Lower leg skin (tissue), 3 donors: ENCODE data around the gene LACRT.

Experiments
- POLR2A ChIP-seq, 2 donors: fragments of 450-650 bp; IDR thresholded peaks; one replicate each; pipeline ENCODE4 v1.6.1; 2016 to 2017; ENCODE audit warnings: antibody characterized with exemption in 2 of 2, mild to moderate bottlenecking in 1 of 2, moderate library complexity in 1 of 2
- TF ChIP-seq, protein P1 (sequence below), 3 donors: fragments of 450-650 bp; IDR thresholded peaks; one replicate each; pipeline ENCODE4 v1.5.1; 2016; ENCODE audit warnings: antibody characterized with exemption in 3 of 3, mild to moderate bottlenecking in 3 of 3, moderate library complexity in 2 of 3

DNA sequence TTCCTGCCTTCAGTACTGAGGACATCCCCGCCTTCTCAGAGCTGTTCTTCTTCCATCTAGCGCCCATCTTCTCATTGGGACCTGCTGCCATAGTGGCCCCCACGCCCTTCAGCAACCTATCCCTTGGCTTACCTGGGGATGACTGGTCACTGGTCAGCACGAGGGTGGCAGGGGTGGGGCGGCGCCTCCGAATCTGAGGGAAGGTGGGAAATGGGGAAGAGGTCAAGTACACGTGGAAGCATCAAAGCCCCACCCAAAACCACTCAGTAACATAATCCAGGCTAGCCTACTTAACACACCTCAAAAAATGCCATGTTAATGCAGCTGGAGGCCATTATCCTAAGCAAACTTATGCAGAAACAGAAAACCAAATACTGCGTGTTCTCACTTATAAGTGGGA lies 50.6 kb downstream of the LACRT start:
- TF ChIP-seq, protein P1, sequence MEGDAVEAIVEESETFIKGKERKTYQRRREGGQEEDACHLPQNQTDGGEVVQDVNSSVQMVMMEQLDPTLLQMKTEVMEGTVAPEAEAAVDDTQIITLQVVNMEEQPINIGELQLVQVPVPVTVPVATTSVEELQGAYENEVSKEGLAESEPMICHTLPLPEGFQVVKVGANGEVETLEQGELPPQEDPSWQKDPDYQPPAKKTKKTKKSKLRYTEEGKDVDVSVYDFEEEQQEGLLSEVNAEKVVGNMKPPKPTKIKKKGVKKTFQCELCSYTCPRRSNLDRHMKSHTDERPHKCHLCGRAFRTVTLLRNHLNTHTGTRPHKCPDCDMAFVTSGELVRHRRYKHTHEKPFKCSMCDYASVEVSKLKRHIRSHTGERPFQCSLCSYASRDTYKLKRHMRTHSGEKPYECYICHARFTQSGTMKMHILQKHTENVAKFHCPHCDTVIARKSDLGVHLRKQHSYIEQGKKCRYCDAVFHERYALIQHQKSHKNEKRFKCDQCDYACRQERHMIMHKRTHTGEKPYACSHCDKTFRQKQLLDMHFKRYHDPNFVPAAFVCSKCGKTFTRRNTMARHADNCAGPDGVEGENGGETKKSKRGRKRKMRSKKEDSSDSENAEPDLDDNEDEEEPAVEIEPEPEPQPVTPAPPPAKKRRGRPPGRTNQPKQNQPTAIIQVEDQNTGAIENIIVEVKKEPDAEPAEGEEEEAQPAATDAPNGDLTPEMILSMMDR (IDR thresholded peaks at IDR 0.05): no peak
- no peak for TF ChIP-seq POLR2A (IDR thresholded peaks at IDR 0.05)
